Stimulated activated CD8-positive, alpha-beta memory T cell treated with anti-CD3 and anti-CD28 coated beads, Interleukin-7, amount 100 ng/mL, for 1 hour (primary cell): ENCODE results near the gene JADE2.
"Not testable (repeated sequence)": the region's sequence is repeated elsewhere in the genome, so short reads cannot be mapped to it uniquely, and the experiment has no call there.

Experiments used
- DNase-seq, 2 donors: peaks; one replicate each; pipeline ENCODE4 v3.0.0-alpha.2; 2020; ENCODE audit warnings: low read depth in 2 of 2

Gene JADE2

DNA sequence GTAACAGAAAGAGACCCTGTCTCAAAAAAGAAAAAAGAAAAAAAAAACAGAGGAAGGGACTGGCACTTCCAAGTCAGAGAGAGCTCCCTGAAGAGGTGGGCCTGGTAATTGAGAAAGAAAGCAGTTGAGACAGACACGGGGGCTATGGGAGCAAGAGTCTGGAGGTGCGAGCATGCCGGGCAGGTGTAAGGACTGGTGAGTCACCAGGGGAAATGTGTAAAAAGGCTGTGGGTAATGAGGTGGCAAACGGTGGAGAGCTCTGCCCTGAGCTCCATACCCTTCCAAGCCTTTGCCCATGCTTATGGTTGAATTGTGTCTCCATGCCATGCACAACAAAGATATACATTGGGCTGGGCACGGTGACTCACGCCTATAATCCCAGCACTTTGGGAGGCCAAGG, 18.0 kb upstream of the JADE2 start:
- DNase-seq: no peak

DNA sequence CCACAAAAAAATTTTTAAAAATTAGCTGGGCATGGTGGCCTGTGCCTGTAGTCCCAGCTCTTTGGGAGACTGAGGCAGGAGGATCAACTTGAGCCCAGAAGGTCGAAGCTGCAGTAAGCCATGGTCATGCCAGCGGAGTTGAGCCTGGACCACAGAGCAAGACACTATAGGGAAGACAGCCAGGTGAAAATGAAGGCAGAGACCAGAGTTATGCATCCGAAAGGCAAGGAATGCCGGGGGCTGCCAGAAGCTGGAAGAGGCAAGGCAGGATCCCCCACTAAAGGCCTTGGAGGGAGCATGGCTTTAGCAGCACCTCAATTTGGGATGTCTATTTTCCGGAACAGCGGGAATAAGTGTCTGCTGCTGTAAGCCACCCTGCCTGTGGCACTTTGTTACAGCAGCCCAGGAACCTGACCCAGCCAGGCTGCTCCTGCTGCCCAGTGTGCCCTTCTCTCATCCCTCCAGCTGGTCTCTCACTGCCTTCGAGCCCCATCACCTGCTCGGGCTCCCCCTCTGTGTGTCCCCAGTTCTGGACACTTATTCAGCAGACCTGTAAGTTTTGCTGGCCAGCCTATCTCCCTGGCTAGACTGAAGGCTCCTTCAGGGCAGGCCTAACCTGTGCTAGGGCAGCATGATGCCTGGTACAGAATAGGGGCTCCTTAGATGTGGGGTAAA, 16.8 kb upstream of the JADE2 start:
- DNase-seq: no peak

DNA sequence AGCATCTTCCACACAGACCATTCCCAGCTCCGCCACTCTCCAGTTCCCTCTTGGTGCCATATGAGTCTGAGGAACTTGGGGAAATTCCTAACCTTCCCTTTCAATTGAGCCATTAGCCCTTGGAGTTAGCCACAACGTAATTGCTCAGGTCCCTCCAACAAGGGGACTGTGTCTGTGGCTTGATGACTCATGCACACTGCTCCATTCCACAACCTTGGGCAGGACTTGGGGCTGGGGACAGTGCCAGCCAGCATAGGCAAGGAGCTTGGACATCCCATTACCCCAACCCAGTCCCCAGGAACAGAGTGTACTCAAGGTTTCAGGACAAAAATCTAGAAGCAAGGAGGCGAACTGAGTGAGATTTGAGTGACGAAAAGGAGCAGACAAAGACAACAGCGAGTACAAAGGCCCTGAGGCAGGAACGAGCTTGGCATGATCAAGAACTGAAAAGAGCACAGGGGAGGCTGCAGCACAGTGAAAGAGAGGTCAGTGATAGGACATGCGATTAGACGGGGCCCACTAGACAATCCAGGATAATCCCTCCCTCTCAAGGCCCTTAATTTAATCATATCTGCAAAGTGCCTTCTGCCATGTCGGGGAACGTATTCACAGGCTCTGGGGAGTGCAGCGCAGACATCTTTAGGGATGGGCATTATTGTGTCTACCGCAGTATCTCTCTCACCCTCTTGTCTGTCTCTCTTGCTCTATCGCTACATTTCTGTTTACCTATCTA, 16.0 kb upstream of the JADE2 start:
- no peak for DNase-seq

DNA sequence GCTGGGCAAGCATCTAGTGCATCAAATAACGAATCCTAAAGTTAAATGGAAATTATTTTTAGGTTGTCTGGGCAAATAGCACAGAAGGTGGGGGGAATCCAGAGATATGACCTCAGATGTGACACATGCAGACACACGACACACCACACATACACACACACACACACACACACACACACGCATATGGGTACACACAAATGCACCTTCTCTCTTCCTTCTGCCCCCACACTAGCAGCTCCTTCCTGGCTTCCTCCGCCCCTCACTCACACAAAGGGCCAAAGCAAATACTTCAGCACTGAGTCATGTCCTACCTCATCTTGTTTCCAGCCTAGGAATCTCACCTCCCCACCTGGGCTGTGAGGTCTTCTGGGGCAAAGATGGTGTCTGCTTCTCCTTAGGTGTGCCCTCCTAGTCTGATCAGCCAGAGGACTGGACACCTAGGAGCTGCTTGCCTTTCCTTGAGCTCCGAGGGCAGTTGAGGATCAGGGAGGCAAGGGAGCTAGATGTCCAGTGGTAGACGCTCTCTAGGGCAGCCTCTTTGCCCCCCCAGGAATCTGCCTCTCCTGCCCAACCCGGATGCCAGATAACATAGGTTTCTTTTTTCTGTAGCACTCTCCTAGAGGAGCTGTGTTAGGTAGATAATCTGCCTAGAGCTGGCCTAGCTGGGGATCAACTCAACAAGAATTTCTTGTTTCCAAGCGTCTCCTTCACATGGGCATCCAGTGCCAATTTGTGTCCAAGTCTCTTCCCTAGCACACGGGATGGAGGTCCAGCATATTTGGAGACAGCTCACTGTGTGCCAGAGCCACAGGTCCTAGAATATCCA, 14.3 kb upstream of the JADE2 start:
- DNase-seq: no peak

DNA sequence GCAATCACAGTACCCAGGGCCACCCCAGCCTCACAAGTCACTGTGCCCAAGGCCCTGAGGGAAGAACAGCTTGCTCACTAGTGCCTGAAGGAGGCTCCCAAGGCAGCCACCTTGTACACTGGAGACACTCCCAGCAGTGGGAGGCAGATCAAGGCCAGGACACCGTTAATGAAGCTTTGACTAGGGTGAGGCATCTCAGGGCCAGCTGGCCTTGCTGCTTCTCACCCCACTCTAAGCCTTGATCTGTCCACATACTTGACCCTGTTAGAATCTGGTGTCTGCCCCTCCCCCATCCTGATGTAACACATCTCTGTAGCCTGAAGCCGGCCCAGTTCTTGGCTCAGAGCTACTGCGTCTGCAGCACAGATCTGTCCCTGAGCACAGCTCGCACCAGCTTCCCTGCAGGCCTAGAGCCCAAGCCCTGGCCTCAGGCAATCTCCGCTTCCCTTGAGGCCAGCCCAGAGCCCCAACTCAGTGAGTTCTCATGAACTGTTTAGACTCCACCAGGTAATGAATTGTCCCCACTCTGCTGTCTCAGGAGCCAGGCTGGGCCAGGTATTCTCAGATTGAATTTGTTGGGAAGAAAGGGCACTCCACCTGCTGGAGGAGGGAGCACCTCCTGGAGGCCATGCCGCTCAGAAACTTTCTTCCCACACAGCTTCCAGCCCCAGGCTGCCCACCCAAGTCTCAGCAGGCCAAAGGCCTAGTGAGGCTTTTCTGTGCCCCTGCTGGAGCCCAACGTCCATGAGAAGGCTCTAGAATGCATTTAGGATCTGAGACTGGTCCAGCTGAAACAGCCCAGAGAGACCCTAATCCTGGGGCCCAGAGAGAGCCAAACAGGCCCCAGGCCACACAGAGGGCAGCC, 13.4 kb upstream of the JADE2 start:
- no peak for DNase-seq

DNA sequence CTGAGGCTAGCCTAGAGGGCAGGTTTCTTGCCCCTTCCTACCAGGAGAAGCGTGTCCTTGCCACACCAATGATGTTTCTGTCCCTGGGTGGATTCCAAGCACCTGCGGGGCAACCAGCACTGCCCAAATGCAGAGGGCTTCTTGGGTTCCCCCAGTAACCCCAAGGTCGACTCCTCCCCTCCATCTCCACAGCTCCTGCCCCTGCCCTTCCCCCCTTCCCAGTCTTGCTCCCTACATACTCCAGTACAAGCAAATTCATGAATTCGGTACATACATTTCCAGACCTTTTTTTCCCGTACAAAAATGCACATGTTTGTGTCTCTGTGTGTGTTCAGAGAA, 12.8 kb upstream of the JADE2 start:
- DNase-seq: no peak

DNA sequence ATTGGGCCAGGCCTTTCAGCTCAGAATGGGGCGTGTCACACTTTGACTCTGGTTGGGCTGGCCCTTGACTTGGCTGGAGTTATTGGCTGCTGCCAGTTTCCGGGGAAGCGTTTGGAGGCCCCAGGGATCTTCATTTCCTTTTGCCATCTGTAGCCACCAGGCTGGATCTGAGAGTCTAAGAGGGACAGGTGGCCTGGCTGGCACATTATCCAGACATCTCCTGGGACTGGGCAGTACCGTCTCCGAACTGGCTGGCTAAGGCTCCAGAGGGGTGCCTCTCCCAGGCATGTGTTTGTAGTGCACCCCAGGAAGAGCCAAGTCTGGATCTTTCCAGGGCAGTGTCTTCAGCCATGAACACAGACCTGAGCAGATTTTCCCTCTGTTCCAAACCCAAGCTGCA, 9.7 kb upstream of the JADE2 start:
- no peak for DNase-seq

DNA sequence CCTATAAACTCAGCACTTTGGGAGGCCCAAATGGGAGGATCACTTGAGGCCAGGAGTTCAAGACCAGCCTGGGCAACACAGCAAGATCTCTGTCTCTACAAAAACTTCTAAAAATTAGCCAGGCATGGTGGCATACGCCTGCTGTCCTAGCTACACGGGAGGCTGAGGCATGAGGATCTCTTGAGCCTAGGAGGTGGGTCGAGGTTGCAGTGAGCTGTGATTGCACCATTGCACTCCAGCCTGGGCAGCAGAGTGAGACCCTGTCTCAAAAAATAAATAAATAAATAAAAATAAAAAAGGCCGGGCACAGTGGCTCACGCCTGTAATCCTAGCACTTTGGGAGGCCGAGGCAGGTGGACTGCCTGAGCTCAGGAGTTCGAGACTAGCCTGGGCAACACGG, 8.5 kb upstream of the JADE2 start:
- not testable (repeated sequence) for DNase-seq

DNA sequence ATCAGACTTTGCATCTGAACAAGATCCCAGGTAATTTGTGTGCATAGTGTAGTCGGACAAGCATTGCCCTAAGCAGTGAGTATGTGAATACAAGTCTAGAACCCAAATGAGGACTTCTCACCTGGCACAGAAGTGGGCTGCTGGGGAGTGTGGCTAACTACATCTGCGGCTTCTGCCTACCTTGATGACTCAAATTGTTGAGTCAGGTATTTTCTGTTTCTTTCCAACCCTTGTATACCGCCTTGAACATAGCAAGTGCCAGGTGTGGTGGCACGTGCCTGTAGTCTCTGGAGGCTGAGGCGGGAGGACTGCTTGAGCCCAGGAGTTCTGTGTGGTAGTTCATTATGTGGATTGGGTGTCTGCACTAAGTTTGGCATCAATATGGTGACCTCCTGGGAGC, 7.9 kb upstream of the JADE2 start:
- no peak for DNase-seq

DNA sequence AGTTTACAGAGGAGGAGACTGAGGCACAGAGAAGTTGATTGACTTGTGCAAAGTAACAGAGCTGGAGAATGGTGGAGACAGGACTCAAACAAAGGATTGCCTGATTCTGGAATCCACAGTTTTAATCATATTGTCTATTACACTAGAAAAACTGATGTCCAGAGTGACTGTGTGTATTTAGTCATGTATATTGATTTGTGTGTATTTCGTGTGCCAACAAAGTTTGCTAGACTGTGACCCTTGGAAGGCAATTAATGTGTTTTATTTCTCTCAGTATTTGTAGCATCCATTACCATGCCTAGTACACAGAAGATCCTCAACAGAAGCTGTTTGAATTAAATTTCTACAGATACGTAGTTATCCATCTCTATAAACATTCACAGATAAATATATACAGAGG, 5.5 kb upstream of the JADE2 start:
- DNase-seq: no peak

DNA sequence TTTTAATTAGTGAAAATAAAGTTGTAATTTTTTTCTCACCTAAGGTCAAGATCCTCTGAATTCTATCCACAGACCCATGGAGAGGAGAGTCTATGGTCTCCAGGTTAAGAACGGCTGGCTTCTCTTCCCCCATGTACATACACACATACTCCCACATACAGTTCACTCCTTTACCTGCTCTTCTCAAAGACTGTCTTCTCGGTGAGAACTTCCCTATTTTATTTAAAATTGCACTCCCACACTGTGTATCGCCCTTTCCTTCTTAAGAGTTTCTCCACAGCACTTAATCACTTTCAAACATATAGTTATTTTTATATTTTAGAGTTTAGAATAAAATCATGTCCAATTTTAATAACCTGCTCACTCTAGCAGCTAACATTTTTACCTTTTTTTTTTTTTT, 3.6 kb upstream of the JADE2 start:
- DNase-seq: no peak

DNA sequence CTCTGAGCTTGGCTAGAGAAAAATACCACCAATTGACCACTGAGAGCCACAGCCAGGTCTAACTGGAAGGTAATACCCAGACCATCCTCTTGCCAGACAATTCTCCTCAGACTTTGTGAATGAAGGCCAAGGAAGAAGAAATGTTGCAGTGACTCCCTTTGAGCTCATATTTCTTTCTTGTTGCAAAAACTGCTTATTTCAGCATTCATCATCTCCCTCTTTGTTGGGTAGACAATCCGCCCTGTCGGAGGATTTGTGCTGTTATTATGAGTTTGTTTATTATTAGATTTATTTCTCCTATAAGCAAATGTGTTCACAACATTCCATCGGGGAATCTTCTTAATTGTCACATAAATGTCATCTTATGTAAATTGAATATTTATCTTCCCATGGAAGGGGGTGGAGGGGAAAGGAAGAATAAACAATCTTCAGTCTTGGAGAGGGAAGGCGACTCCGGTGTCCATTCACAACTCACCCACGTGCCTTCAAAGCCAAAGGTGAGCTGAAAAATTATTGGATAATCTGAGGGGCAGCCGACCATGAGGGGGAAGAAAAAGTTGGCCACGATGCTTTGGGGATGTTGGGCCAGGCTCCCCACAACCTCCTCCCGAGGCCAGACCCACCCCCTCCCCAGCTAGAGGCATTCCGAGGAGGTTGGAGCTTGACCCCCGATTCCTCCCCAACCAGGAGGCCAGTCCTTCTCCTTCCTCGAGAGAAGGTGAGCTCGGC, 1.8 kb upstream of the JADE2 start:
- DNase-seq: no peak

DNA sequence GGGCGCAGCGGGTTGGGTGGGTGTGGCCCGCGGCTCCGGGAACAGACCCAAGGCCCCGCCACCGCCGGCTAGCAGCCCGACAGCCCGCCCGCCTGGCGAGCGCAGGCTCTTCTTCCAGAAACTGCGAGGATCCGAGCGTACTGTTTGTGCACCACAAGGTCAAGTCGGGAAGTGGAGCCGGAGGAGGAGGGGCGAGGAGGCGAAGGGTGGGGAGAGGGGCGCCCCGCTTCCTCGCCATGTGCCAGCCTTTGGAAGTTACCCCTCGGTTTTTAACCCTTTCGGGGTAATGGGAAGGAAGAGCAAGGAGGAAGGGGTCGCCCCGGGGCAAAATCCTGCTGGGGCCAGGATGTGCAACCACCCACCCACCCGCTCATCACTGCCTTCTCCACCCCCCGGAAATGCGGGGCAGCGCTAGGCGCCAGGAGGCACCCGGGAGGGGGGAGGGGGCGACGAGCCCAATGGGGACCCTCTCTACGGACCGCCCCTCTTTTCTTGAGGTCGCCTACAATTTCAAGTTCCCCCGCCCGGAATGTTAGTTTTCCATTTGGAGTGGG, 1.1 kb upstream of the JADE2 start:
- DNase-seq: peak; percentile 32 to 40

DNA sequence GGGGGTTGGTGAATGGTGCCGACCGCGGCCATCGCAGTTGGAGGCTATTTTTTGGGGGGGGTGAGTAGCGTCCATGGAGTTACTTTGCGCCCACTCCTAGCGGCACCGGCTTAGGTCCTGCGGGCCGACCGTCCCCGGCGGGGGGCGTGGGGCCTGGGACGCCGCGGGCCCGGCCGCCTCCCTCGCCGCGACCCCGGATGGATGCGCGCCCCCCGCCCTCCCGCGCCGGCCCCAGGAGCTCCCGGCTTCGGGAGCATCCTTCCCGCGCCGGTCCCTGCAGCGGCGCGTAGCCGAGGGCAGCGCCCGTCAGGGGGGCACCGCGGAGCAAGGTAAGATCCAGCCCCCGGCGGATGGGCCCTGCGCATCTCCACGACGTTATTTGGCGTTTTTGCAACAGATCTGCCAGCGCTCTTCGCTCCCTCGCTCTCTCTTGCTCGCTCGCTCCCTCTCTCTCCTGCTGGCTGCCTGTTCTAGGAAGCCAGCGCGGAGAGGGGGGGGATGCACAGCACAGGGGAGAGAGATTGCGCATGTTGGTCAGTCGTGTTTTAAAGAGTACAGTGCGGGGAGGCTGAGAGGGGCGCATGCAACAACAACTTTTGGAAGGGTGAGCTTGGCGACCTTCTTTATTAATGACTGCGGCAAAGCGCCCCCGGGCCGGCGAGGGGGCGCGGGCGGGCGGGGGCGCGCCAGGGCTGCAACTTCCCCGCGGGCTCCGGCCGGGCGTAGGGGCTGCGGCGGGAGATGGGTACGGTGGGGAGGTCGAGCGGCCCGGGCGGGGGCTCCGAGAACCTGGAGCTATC, 413 bp downstream of the JADE2 start:
- DNase-seq: peak; percentile 34 to 35

DNA sequence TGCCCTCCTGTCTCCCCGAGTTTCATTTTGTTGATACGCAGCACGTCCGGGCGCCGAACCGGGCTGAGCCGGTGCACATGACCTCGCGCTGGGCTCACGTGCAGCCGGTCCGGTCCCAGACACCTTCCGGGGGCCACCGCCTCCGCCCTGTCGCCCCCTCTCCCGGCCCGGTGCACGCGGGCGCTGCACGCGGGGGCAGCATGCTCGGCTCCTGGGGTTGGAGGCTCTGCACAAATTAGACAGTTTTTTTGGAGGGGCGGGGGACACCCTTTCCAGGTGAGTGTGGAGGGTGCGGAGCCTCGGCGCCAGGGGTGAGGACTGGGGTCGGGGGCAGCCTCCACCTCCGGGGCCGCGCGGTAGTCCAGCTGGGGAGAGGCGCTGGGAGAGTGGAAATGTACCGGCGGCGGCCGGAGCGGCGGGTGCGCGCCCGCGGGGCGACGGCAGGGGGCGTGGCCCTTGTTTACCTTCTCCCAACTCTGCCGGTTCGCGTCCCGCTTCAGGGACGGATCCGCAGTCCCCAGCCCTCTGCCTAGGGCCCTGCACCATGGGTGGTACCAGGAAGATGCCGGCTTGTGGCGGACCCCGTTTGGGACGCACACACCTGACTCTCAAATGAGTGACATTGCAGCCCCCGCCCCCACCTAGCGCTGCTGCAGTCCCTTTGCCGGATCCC, 1.1 kb downstream of the JADE2 start:
- peak in 1 of 2 donors; percentile 27 for DNase-seq

DNA sequence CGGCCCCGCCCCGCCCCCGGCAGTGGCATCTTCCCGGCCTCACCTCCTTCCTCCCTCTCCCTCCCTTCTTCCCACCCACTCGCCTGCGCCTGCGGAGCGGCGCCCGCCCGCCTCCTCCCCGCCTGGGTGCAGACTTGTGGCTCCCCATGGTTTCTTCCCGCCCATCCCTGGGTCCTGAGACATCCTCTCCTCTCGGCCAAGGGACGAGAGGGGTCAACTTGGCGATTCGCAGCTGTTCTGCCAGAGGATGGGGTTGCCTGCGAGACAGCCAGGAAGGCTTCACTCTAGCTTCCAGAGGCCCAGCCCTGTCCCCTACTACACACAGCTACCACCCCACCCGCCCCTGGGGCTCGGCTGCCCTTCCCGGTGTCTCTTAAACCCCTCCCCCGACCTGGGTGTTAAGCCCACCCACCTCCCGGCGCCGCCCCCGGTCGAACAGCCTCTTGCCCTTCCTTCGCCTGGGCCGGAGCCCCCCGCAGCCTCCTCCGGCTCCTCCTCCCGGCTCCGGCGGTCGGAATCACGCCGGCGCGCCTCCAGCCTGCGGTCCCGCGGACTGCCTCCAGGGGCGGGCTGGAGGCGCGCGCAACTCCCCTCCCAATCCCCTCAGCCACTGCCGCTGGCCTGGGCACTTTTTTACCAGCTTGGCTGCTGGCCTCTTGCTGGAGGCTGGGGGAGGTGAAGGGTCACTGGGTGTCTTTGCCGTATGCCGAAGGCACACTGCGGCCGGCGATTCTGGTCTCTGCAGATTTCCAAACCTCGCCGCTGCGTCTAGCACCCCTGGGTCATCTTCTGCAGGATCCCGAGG, 1.9 kb downstream of the JADE2 start:
- DNase-seq: peak; percentile 49 to 50

DNA sequence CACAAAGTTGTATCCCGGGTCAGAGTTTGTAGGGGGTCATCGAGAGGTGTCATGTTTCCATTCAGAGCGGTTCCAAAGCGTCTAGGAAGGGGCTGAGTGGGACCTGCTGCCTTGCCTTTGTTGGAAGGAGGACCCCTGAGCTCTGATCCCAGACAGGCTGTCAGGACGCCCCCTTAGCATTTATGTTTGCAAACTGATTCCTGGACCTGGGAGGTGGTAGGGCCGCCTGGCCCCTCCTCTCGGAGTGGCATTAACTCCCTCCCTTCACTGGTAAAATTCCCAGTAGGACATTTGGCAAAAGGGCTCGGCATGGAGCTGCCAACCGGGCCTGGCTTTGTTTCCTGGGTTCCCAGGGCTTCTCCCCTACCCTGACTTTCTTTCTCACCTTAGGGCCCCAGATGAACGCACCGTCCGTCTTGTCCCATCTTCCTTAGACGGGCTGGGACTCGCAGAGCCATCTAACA, 2.5 kb downstream of the JADE2 start:
- no peak for DNase-seq

DNA sequence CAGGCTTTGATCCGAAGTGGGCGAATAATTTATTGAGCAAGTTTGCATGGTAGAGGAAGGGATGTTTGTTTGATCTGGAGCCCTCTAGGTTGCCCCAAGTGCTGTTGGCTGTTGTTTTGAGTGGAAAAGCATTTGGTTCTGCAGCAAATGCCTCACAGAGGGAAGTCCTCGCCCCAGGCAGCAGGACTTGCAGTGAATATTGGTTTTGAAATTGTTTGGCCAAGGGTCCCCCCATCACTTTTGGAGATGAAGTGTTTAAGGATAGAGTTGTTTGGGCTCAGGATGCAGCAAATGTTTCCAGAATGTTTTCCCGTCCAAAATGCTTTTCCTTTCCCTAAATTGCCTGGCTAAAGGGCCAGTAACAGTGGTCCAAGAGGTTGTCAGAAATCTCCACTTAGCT, 3.1 kb downstream of the JADE2 start:
- DNase-seq: no peak

DNA sequence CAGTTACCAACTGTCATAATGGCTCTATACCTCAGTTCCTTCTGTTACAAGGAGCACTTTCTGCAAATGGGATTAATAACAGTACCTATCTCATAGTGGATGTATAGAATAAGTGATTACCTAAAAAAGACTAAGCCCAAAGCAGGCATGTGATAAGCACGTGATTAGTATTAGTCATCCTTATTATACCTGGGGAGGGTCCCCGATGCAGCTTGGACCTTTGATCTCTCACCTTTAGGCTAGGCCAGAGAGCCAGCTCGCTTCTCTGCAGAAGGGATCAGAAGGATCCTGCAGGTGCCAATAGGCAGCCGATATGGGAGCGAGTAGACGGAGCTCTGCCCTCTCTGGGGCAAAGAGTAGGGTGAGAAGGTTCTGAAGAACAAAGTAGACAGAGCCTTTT, 4.0 kb downstream of the JADE2 start:
- DNase-seq: no peak
